GM18507 (cell line): ENCODE results near the gene CDC25B.
"Not testable (repeated sequence)": the region's sequence is repeated elsewhere in the genome, so short reads cannot be mapped to it uniquely, and the experiment has no call there.

Source experiments
- DNase-seq: peaks from one replicate; pipeline ENCODE4 v3.0.0; 2011; ENCODE audit warnings: low read depth; ENCODE audit not compliant: insufficient read length; ENCODE audit errors: extremely low spot score
- FAIRE-seq: peaks from 2 replicates; lab custom pipeline; 2011; peaks lifted over from hg19 to GRCh38; lab: Jason Lieb, UNC

Gene CDC25B

DNA sequence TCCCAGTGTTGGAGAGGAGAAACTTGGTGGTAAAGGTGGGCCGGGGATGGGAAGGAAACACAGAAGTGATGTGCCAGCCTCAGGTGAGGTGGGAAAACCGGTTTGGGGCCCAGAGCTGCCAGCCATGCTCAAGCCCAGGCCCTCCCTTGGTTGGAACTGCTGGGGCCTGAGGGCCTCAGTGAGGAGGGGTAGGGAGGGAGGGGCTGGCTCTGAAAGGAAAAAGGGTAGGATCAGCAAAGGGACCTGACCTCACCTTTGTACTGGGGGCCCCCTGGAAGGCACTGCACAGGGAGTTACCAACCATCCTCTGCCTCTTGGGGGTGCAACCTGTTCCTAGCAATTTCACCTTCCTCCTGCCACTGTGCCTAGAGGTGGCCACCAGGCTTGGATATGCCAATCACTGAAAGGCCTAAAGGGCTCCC, 13.0 kb upstream of the CDC25B start:
- DNase-seq: no peak
- FAIRE-seq: no peak

DNA sequence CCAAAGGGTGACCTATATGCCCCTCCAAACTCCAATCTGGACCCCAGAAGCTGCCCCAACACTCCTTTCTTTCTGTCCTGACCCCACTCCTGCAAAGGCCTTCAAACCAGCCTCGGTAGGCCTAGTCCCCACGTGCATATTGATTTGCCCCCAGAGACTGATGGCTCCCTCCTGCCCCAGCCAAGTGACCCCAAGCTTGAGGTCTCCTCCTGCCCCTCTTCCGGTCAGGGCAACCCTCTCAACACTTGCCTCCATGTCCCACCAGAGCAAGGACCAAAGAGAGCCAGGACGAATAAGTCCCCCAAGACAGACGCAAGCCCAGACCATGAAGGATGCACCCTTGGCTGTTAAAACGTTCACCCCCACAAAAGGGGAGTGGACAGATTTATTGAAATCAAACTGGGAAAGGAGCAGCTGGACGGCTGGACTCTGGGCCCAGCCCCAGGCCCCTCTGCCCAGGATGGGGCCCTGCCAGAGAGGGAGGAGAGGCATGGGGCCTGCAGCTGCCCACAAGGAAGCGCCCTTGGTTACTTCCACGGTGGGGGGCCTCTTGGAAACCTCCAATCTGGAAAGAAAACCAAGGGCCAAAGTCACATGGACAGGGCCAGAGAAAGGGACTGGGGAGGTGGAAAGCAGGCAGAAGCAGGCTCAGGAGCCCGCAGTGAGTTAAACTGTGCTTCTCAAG, 12.5 kb upstream of the CDC25B start:
- no peak for FAIRE-seq
- no peak for DNase-seq

DNA sequence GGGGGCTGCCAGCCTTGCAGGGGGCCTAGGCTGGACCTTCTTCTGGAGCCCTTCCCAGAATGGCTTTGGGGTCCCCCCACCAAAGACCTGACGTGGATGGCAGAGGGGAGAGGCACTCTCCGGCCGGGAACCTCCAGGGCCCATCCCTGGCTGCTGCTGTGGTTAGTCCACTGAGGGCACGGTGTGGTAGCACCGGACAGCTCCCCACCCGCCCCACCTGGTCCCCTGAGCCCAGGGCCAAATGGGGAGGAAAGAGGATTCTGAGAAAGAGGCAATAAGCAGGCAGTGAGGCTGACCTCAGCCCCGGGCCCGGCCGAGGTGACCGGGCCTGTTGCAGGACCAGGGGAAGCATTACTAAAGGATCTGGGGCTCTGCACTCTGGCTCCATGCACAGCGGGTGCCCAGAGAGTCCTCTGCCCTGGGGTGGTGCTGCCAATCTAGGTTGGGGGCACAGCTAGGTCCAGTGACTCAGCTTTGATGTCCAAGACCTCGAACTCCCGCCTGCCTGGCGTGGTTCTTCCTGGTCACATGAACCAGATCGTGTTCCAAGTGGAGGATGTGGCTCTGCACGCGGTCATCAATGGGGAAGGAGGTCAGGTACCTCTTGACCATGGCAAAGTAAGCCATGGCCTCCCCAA, 11.8 kb upstream of the CDC25B start:
- no peak for FAIRE-seq
- no peak for DNase-seq

DNA sequence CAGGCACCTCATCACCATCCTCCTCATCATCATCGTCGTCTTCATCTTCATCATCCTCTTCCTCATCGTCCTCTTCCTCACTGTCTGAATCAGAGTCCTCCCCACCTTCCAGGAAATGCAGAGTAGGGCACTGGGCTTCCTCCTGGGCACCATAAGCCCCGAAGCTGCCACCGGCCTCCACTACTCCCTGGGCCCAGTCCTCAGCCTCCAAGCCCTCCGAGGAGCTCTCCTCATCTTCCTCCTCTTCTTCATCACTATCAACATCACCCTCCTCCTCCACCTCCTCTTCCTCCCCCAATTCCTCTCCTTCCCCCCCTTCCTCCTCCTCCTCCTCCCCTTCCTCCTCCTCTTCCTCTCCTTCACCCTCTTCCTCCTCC, 11.3 kb upstream of the CDC25B start:
- no peak for FAIRE-seq
- DNase-seq: no peak

DNA sequence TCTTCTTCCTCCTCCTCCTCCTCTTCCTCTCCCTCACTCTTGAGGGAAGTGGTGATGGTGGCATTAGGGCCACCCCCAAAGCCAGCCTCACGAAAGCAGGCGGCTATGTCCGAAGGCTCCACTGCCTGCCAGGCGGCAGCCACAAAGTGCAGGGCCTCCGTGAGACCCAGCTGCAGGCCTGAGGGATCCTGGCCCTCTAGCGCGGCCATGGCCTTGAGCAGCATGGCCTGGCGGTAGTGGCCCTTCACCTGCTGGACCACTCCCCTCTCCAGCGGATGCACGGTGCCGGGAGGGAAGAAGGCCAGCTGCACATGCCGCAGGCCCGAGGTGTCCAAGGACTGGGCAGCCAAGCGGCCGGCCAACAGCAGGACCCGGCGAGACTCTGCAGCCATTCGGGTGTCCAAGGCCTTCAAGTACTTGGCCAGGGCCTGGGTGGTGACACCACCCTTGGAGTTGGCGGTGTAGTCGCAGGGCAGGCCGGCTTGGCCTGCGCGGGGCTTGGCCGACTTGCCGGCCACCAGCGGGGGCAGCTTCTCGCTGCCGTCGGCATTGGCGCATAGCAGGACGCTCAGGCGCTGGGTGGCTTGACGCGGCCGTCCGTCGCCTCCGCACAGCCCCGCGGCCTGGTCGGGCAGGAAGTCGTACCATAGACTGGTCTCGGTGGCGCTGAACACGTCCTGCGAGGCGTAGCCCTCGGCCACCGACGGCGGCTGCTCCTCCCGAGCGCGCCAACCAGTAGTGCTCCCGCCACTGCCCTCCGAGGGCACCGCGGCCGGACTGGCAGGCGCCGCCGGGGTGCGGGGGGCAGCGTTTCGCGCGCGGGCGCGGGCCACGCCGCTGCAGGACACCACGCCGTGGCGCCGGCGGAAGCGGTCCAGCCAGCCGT, 10.6 kb upstream of the CDC25B start:
- FAIRE-seq (no peak), DNase-seq (no peak)

DNA sequence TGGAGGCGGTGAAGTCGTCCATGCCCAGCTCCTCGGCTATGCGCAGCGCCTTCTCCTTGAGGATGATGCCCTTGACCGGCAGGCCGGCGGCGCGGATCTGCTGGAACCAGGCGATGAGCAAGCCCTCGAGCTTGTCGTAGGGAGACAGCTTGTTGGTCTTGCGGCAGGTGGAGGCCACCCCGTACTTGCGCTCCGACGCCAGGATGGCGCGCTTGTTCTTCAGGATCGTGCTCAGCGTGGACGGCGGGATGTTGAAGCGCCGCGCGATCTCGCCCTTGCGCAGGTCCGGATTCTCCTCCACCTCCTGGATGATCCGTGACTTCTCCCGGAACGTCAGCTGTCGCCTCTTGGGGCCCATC, 10.0 kb upstream of the CDC25B start:
- DNase-seq (no peak), FAIRE-seq (no peak)

DNA sequence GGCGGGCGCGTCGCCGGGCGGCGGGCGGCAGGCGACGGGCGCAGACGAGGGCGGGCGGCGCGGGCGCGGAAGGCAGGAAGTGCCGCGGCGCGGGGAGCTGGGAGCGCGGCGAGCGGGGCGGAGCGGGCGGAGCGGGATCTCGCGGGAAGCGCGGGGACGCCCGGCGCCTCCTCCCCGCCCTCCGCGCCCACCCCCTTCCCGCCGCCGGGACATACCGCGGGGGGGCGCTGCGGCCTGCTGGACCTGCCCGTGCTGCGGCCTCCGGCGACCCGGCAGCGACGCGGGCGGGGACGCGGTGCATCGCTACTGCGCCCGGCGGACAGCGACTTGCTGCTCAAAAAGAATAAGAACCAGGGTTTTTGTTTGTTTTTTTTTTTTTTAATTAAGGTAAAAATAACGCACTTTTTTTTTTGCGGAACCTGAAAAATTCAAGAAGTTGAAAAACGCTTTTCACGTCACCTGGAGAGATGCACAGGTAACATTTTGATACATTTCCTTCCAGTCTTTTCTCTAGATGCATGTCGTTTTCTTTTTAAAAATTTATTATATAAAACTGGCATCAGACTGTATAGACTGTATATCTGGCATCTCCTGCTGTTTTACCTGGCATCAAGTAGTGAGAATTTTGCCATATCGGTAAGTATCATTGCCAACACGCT, 9.3 kb upstream of the CDC25B start, which contains the start of gene CENPB:
Gene CENPB, minus strand, starts transcription at position 76 of the 659 bp plus-strand sequence. CDS start 257 bp downstream, outside the sequence.
- peak; percentile 86 for FAIRE-seq
- peak; percentile 90 for DNase-seq

DNA sequence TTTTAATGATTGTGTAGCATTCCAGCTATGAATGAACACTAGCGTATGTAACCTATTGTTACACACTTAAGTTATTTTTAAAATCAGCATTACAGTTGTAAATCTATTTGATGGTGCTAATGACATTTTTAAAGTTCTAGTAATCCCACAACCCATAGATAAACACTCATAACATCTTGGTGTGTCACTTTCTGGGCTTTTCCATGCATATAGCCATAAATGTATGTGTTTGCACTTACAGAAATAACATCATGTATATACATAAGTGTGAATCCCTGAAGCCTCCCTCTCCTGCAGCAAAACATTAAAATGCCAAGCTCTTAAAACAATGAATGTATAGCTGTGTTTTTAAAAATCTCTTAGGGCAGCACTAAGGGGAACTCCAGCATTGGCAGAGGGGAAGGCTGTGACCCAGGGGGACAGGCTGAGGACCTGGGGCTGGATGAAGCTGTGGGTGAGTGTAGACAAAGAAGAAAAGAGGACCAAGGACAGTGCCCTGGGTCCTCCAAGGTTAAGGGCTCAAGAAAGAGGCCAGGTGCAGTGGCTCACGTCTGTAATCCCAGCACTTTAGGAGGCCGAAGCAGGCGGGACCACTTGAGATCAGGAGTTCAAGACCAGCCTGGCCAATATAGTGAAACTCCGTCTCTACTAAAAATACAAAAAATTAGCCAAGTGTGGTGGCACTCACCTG, 8.6 kb upstream of the CDC25B start:
- no peak for FAIRE-seq
- no peak for DNase-seq

DNA sequence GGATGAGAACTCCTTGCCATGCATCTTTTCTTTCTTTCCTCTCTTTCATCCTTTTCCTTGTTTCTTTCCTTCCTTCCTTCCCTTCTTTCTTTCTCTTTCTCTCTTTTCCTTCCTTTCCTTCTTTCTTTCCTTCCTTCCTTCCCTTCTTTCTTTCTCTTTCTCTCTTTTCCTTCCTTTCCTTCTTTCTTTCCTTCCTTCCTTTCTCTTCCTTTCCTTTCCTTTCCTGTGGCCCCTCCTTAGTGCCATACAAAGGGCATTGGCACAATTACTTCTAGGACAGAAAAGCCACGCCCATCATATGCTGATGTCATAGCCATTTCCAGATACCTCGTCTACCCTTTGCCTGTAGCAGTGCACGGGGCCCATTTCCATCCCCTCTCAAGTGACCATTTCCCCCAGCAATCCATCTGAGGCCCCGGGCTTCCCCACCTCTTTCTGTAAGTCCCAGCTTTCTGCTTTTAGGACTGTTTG, 7.4 kb upstream of the CDC25B start:
- FAIRE-seq: no peak
- no peak for DNase-seq

DNA sequence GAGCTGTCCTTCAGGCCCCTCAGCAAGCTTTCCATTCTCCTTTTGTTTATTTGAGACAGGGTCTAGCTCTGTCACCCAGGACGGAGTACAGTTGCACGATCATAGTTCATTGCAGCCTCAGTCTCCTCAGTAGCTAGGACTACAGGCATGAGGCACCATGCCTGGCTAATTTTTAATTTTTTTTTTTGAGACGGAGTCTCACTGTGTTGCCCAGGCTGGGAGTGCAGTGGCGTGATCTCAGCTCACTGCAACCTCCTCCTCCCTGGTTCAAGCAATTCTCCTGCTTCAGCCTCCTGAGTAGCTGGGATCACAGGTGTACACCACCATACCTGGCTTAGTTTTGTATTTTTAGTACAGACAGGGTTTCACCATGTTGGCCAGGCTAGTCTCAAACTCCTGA, 6.9 kb upstream of the CDC25B start:
- DNase-seq, FAIRE-seq: not testable (repeated sequence)

DNA sequence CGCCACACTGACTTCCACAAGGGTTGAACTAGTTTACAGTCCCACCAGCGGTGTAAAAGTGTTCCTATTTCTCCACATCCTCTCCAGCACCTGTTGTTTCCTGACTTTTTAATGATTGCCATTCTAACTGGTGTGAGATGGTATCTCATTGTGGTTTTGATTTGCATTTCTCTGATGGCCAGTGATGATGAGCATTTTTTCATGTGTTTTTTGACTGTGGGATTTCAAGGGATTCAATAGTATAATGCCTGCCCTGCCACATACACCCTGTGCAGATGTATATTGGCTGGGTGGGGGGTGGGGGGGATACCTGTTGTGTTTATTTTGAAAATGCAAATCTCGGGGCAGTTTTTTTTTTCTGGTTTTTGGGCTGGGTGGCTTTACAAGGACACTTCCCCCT, 1.9 kb upstream of the CDC25B start:
- not testable (repeated sequence) for FAIRE-seq, DNase-seq

DNA sequence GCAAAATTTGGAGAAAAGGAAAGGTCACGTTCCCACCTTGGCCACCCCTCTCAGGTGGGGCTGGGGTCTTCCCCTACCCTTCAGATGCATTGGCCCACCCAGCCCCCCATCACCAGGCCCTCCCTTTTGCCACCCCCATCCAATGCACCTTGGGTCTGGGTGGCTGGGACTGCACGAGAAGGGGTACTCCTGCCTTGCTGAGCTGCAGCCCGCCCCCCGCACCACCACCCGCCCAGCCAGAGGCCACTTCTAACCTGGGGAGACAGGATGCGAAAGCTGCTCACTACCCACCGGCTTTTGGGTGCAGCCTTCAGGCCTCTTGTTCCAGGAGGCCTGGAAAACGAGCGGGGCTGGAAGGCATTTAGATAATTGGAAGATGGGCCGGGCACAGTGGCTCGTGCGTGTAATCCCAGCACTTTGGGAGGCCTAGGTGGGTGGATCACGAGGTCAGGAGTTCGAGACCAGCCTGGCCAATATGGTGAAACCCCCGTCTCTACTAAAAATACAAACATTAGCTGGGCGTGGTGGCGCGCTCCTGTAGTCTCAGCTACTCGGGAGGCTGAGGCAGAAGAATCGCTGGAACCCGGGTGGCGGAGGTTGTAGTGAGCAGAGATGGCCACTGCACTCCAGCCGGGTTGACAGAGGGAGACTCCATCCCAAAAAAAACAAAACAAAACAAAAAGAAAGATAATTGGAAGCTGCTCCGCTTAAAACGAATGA, 1.2 kb upstream of the CDC25B start:
- FAIRE-seq: no peak
- DNase-seq: no peak

DNA sequence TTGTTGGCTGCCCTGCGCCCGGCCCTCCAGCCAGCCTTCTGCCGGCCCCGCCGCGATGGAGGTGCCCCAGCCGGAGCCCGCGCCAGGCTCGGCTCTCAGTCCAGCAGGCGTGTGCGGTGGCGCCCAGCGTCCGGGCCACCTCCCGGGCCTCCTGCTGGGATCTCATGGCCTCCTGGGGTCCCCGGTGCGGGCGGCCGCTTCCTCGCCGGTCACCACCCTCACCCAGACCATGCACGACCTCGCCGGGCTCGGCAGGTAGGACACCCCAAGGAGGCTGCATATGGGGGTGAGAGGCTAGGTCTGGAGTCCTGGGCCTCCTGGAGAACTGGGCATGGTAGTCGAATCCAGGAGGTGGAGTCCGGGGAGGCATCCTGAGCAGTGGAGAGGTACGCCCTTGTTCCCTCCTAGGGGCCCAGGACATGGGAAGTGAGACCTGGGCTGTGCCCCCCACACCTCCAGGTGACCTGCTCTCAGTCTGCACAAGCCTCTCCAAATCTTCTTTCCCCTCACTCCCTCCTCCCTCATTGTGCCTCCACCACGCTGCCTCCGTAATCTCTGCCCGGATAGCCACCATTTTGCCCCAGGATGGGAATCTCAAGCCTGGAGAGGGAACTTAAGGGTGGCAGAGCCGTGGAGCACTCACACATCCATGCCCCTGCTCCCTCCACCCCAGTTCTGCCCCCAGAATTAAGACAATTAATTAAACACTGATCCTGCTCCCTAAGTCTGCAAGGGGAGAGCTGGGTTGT, 541 bp downstream of the CDC25B start:
- FAIRE-seq (no peak), DNase-seq (no peak)

DNA sequence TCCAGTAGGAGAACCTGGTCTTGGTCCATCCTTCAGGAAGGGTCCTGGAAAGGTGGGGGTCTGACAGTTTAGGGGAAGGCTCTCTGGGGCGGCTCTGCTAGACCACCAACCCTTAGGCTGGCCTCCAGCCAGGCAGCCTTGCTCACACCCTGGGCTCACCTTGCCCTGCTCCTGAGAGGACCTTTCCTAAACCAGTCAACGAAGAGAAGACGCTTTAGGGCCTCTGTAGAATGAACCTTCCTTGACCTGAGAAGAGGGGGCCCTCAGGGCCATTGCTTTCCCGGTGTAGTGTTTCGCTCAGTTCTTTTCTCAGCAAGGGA, 1.1 kb downstream of the CDC25B start:
- DNase-seq: no peak
- no peak for FAIRE-seq

DNA sequence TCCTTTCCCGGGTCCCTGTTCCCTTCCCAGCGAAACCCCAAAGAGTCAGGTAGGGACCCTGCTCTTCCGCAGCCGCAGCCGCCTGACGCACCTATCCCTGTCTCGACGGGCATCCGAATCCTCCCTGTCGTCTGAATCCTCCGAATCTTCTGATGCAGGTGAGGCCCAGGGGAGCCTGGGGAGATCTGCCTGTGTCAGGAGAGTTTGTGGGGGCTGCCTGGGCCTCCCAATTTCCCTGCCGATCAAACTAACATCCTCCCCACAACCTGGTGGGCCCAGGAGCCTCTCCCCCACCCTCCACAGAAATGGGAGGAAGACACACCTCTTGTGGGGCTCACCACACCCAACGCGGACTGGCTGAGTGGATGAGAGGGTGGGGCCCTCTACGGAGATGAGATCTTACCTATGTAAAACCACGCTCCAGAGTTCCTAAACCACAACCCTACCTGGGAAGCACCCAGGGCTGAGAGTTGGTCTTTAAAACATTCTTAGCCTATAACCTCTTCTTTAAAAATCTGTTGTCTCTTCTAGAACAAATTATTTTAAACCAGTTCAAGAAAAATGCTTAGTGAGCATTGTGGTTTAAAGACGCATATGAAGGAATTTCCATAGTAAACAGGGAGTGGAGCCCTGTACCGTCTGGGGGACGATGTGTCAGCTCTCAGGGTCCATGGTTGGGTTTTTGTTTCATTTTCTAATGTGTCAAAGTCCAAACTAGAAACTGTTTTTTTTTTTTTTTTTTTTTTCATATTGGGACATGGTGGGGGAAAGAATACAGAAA, 1.7 kb downstream of the CDC25B start:
- peak; percentile 73 for FAIRE-seq
- no peak for DNase-seq

DNA sequence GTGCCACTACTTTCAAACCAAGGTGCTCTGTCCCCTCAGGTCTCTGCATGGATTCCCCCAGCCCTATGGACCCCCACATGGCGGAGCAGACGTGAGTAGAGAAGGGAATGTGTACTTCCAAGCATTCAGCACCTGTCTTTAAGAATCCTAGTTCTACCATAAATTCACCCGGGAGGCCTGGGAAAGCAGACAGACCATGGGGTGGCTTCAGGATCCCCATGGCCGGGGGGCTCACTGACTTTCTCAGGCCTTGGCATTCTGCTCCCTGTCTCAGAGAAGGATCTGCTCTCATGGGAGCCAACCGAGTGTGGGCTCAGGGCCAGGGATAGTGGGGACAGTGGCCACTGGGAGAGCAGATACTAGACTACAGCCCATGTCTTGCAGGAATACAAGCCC, 2.3 kb downstream of the CDC25B start:
- FAIRE-seq (no peak), DNase-seq (no peak)

DNA sequence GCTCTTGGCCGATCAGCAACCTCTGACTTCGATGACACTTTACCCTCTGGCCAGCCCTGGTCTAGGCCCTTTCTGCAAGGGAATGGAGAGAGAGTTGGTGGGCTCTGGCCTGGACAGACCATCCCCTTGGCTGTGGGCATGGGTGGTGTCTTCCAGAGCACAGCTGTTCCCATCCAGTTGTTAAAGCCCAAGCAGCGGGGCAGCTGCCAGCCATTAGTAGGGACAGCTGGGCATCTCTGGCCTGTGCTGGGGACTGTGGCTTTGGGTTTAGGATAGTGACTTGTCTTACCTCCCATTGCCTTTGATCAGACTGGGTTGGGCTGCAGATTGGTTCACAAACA, 2.8 kb downstream of the CDC25B start:
- FAIRE-seq (no peak), DNase-seq (no peak)
